ENCODE results near the gene MFAP4. TPM values are rescaled to one million over a fixed set of nuclear protein-coding genes. Genes with fewer than 3 reads are reported as not detected.

MFAP4 gene
- total RNA-seq, 1 experiment from 2014 or later, result not detected

GRCh38 chr17:19410091-19410490 is 23.1 kb upstream of the MFAP4 start:
- ChIA-PET POLR2A (ENCODE audit: unreplicated experiment) (interaction anchor here (0.6 kb wide), 1 partner anchor 287 kb away, joined by 6 read pairs; no protein-coding TSS in a partner anchor), CTCF (no interaction called here)
- Histone ChIP-seq H3K9me2 (ENCODE audit: insufficient read depth) (no peaks in the 10 kb centered on the region), H3K4me1 (replicated peaks; ENCODE audit: insufficient read depth) (no peaks in the 10 kb centered on the region; the same call in 1 of the 2 replicates), H4K20me1 (ENCODE audit: insufficient read depth) (no peaks in the 10 kb centered on the region), H3F3A (ENCODE audit: insufficient read depth, low read depth) (0 out of 2 replicates have a peak, but pooled peaks cover 8% of the 10 kb centered on the region), H3K9me3 (ENCODE audit: insufficient read depth, low read depth) (no peaks in the 10 kb centered on the region), H3K27me3 (ENCODE audit: insufficient read depth, low read depth) (no peaks in the 10 kb centered on the region), H3K36me3 (ENCODE audit: low read depth) (no peaks in the 10 kb centered on the region), H3K79me2 (ENCODE audit: low read depth) (no peaks in the 10 kb centered on the region), H3K27ac (no peak overlapping the region), H2AFZ (no peak overlapping the region), H3K4me3 (no peak overlapping the region), H3K4me2 (no peak overlapping the region)
- DNase-seq, result no peak
- intact Hi-C loops (cut with micrococcal nuclease; ENCODE audit: unreplicated experiment), result no loop called here
- no peak for TF ChIP-seq EZH2 (IDR thresholded peaks at IDR 0.05; ENCODE audit: low read depth)
- TF ChIP-seq, protein P1, sequence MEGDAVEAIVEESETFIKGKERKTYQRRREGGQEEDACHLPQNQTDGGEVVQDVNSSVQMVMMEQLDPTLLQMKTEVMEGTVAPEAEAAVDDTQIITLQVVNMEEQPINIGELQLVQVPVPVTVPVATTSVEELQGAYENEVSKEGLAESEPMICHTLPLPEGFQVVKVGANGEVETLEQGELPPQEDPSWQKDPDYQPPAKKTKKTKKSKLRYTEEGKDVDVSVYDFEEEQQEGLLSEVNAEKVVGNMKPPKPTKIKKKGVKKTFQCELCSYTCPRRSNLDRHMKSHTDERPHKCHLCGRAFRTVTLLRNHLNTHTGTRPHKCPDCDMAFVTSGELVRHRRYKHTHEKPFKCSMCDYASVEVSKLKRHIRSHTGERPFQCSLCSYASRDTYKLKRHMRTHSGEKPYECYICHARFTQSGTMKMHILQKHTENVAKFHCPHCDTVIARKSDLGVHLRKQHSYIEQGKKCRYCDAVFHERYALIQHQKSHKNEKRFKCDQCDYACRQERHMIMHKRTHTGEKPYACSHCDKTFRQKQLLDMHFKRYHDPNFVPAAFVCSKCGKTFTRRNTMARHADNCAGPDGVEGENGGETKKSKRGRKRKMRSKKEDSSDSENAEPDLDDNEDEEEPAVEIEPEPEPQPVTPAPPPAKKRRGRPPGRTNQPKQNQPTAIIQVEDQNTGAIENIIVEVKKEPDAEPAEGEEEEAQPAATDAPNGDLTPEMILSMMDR (conservative IDR thresholded peaks at IDR 0.05), result no peak
- no TSS peak for BruUV-seq (replicated peaks)

- H3K9me3 ChIP-seq (ENCODE audit: insufficient read depth, low read depth), result no peaks in the 10 kb centered on the region
- intact Hi-C loops (cut with micrococcal nuclease; ENCODE audit: unreplicated experiment), result no loop called here
- no peaks in the 10 kb centered on the region for H3K79me2 ChIP-seq (ENCODE audit: low read depth)
- TF ChIP-seq EZH2 (IDR thresholded peaks at IDR 0.05; ENCODE audit: low read depth), result no peak
- TF ChIP-seq, protein P1 (conservative IDR thresholded peaks at IDR 0.05), result no peak
- no peaks in the 10 kb centered on the region for H3K36me3 ChIP-seq (ENCODE audit: low read depth)
- H3K4me1 ChIP-seq (replicated peaks; ENCODE audit: insufficient read depth), result no peaks in the 10 kb centered on the region; the same call in 1 of the 2 replicates
- H3K9me2 ChIP-seq (ENCODE audit: insufficient read depth), result no peaks in the 10 kb centered on the region
- CTCF ChIA-PET, result no interaction called here
- no peaks in the 10 kb centered on the region for H4K20me1 ChIP-seq (ENCODE audit: insufficient read depth)
- H3K27me3 ChIP-seq (ENCODE audit: insufficient read depth, low read depth), result no peaks in the 10 kb centered on the region
- POLR2A ChIA-PET (ENCODE audit: unreplicated experiment), result interaction anchor here (0.6 kb wide), 1 partner anchor 288 kb away, joined by 6 read pairs; no protein-coding TSS in a partner anchor
- no peak overlapping the region for H3K27ac ChIP-seq
- 0 out of 2 replicates have a peak, but pooled peaks cover 8% of the 10 kb centered on the region for H3F3A ChIP-seq (ENCODE audit: insufficient read depth, low read depth)
- H3K4me3 ChIP-seq, result no peak overlapping the region
- BruUV-seq (replicated peaks), result no TSS peak
- peak in 1 of 2 experiments; percentile 42 for DNase-seq
- H3K4me2 ChIP-seq, result no peak overlapping the region; the same call in 1 of the 2 replicates
- no peak overlapping the region for H2AFZ ChIP-seq
Measured at GRCh38 chr17:19409509-19409908, 22.5 kb upstream of the MFAP4 start.

GRCh38 chr17:19409066-19409465 is 22.1 kb upstream of the MFAP4 start:
- CTCF ChIA-PET, result no interaction called here
- intact Hi-C loops (cut with micrococcal nuclease; ENCODE audit: unreplicated experiment), result no loop called here
- TF ChIP-seq, protein P1 (conservative IDR thresholded peaks at IDR 0.05), result no peak
- no peak for TF ChIP-seq EZH2 (IDR thresholded peaks at IDR 0.05; ENCODE audit: low read depth)
- Histone ChIP-seq H3K27ac (no peak overlapping the region), H3F3A (ENCODE audit: insufficient read depth, low read depth) (0 out of 2 replicates have a peak, but pooled peaks cover 8% of the 10 kb centered on the region), H2AFZ (no peak overlapping the region), H3K36me3 (ENCODE audit: low read depth) (no peaks in the 10 kb centered on the region), H3K9me3 (ENCODE audit: insufficient read depth, low read depth) (no peaks in the 10 kb centered on the region), H3K4me1 (replicated peaks; ENCODE audit: insufficient read depth) (no peaks in the 10 kb centered on the region; the same call in 1 of the 2 replicates), H3K79me2 (ENCODE audit: low read depth) (no peaks in the 10 kb centered on the region), H3K9me2 (ENCODE audit: insufficient read depth) (no peaks in the 10 kb centered on the region), H3K27me3 (ENCODE audit: insufficient read depth, low read depth) (no peaks in the 10 kb centered on the region), H3K4me3 (no peak overlapping the region), H3K4me2 (no peak overlapping the region), H4K20me1 (ENCODE audit: insufficient read depth) (no peaks in the 10 kb centered on the region)
- no peak for DNase-seq
- POLR2A ChIA-PET (ENCODE audit: unreplicated experiment), result no interaction called here
- no TSS peak for BruUV-seq (replicated peaks)

Measured in PC-9 (cell line).